Measurements from ENCODE around the gene ZNF354B.
"Not testable (repeated sequence)": the region's sequence is repeated elsewhere in the genome, so short reads cannot be mapped to it uniquely, and the experiment has no call there.

The ZNF354B gene

GRCh38 chr5:178859625-178860521 lies at the start of gene ZNF354B:
TSS of gene ZNF354B (plus strand) at chr5:178859953. CDS start at chr5:178861048, 1,095 bp downstream.
- H3K4me3 ChIP-seq (ENCODE audit: low read depth, low read length), result peak within 1 kb of the TSS; percentile 58

- no peak overlapping the region for H3K4me3 ChIP-seq (ENCODE audit: low read depth, low read length)
Observed at GRCh38 chr5:178817506-178817905, 42.2 kb upstream of the ZNF354B start.

DNA sequence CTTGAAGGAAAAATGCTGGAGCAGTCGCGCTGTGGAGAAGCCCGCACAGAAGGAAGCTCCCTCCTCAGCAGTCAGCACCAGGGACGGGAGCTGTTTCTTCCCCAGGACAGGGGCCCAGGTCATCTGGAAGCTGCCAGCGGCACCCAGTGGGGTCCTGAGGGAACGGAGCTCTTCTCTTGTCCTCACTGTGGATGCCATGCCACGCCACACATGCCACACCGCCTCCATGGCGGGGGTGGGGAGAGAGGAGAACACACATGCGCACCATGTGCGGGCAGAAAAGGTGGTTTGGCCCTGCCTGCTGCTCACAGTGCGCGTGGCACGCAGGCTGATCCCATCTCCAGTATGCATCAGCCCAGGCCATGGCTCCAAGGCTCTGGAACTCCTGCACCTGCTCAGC lies 41.7 kb upstream of the ZNF354B start:
- H3K4me3 ChIP-seq (ENCODE audit: low read depth, low read length), result no peak overlapping the region

- H3K4me3 ChIP-seq (ENCODE audit: low read depth, low read length), result no peak overlapping the region
Observed at GRCh38 chr5:178820001-178820400, 39.8 kb upstream of the ZNF354B start.

- H3K4me3 ChIP-seq (ENCODE audit: low read depth, low read length), result no peak overlapping the region
Observed at GRCh38 chr5:178825444-178825843, 34.3 kb upstream of the ZNF354B start.

DNA sequence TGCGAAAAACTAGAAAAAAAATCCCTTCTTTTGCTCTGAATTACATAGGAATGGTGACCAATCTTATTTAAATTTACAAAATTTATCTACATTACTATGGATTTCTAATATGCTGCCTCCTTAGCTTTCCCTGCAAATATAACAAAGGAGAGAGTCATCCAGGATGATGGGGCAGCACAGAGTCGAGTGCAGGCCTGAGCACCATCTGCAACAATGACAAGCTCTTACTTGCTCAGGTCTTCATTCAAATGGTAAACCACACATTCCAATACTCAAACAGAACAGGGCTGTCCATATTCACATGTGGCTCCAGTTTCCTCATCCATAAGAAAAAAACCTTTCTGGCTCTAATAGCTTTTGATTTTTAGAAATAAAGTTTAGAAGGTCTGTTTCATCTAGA lies 33.5 kb upstream of the ZNF354B start:
- H3K4me3 ChIP-seq (ENCODE audit: low read depth, low read length), result no peak overlapping the region

DNA sequence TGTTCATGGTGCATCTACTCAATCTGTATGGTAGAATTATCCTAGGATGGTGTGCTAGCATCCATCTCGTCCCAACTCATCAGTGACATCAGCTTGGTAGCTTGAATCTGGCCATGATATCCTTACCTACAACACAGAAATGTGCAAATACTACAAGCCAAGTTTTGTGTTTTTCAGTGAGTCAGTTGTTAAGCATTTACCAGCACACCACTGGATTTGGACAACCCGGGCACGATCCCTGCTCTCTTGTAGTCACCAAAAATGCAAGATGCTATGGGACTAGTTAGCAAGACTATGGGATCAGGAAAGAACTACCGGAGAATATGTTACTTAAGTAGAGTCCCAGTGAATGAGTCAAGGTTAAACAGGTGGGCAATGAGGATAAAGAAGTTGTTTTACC lies 32.1 kb upstream of the ZNF354B start:
- no peak overlapping the region for H3K4me3 ChIP-seq (ENCODE audit: low read depth, low read length)

DNA sequence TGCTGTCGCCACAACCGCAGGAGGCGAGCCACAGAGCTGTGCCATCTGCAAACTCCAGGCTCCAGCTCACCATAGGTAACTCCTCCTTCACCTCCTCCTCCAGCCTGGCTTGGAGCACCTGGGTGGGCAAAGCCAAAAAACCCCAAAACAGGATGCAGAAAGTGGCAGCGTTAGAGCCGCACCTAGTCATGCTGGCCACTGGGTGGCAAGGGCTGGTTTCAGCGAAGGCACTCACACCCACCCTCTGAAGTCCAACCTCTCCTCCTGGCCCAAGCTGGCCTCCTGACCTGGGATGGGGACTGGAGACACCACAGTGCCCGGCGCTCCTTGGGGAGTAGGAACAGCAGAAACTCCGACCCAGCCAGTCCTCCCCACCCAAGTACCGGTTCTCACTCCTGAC lies 28.7 kb upstream of the ZNF354B start:
- H3K4me3 ChIP-seq (ENCODE audit: low read depth, low read length), result no peak overlapping the region

DNA sequence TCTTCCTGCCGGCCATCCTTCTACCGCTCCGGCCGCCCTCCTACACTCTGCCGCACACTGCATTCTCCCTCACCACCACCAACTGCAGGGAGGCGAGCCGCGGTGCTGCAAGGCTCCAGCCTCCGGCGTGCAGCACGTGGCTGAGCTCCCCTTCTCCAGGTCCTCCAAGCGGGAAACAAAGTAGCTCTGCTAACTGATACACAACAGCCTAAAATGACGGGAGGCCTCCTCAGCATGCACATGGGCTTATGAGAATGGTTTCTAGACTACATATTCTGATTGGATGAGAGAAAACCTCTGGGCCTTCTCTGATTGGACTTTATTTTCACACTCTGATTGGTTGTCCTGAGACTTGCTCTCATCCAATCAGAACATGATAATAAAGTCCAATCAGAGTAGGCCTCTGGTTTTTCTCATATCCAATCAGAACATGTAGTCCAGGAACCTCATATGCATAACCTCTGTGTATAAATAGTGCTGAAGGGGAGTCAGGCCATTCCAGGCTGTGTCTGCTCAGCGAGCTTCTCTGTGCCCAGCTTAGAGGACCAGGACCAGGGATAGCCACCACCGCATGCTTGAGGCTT lies 27.0 kb upstream of the ZNF354B start:
- H3K4me3 ChIP-seq (ENCODE audit: low read depth, low read length), result no peak overlapping the region

DNA sequence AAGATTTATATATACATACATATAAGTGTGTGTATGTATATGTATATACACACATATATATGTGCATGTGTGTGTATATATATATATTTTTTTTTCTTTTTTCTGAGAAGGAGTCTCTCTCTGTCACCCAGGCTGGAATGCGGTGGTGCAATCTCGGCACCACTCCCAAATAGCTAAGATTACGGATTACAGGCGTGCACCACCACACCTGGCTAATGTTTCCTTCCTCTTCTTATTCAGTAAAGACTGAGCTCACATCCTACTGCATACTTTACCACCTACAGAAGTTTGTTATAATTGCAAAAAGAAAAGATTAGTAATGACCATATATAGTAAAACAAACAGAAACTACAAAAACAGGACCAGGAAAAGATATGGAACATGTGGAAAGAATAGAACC lies 23.1 kb upstream of the ZNF354B start:
- H3K4me3 ChIP-seq (ENCODE audit: low read depth, low read length), result no peak overlapping the region

GRCh38 chr5:178838695-178839318 lies 20.9 kb upstream of the ZNF354B start:
- H3K4me3 ChIP-seq (ENCODE audit: low read depth, low read length), result not testable (repeated sequence)

DNA sequence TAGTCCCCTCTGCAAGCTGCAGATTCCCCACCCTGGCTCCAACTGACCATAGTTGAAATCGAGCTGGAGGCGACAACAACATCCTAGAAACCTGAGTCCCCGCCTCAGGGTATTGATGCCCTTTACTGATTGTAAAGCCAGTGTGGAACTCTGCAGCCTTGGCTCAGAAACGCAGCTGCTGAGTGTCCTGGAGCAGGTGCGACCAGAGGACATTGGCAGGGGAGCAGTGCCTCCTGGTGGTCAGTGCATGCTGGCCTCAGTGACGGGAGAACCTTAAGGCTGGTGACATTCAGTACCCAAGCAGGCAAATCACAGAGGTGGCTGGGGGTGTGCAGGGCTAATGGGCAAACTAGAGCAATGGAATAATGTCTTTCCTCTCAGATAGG lies 20.4 kb upstream of the ZNF354B start:
- H3K4me3 ChIP-seq (ENCODE audit: low read depth, low read length), result no peak overlapping the region

DNA sequence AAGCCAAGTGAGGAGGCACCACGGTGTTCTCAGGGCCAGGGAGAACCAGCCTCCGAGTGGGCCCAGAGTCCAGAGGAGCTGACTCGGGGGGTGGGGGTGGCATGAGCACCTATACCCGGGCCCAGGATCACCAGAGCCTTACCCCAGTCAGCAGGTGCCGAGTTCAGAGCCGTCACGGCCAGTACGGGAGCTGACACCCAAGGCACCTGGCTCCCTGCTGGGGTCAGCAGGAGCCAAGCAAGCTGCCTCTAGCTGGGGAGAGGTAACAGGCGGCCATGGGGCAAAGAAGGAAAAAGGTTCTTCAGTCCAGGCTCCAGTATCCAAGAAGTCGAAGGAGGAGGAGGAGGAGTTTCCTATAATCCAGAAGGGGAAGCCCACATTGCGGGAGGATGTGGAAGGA lies 19.4 kb upstream of the ZNF354B start:
- not testable (repeated sequence) for H3K4me3 ChIP-seq (ENCODE audit: low read depth, low read length)

GRCh38 chr5:178849316-178849715 lies 10.4 kb upstream of the ZNF354B start:
- no peak overlapping the region for H3K4me3 ChIP-seq (ENCODE audit: low read depth, low read length)

GRCh38 chr5:178851951-178852350 lies 7.8 kb upstream of the ZNF354B start:
- no peak overlapping the region for H3K4me3 ChIP-seq (ENCODE audit: low read depth, low read length)

- no peak overlapping the region for H3K4me3 ChIP-seq (ENCODE audit: low read depth, low read length)
Observed at GRCh38 chr5:178854284-178854683, 5.5 kb upstream of the ZNF354B start.

- H3K4me3 ChIP-seq (ENCODE audit: low read depth, low read length), result peak overlapping the region; percentile 58
Observed at GRCh38 chr5:178860615-178861014, 862 bp downstream of the ZNF354B start.

- no peak overlapping the region for H3K4me3 ChIP-seq (ENCODE audit: low read depth, low read length)
Observed at GRCh38 chr5:178861627-178862026, 1.9 kb downstream of the ZNF354B start.

DNA sequence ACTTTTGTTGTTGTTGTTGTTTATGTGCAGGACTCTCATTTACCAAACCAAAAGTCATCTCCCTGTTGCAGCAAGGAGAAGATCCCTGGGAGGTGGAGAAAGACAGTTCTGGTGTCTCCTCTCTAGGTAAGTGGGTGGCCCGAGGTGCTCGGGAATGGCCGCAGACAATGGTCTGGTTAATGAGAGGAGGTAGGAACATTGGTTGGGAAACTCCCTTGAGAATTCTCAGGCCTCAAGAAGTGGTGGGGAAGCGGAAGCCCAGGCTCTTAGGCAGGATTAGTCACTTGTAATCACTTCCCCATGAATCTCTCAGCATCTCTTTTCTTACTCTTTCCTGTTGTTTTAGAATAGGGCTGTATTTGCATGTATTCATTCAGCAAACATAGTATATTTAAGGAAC lies 7.2 kb downstream of the ZNF354B start:
- no peak overlapping the region for H3K4me3 ChIP-seq (ENCODE audit: low read depth, low read length)

GRCh38 chr5:178869577-178869976 lies 9.8 kb downstream of the ZNF354B start:
- H3K4me3 ChIP-seq (ENCODE audit: low read depth, low read length), result no peak overlapping the region

DNA sequence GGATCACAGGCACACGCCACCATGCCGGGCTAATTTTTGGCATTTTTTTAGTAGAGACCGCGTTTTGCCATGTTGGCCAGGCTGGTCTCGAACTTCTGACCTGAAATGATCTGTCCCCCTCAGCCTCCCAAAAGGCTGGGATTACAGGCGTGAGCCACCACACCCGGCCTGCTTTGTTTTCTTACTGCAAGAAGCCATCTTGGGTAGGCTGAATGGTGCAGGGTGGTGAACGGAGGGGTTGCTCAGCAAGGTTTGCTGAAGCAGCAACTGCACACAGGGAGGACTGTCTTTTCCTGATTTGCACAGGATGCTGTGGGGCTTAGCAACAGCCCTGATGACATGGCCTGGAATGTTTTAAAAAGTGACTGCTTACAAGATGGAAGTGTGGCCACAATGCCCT lies 10.7 kb downstream of the ZNF354B start:
- H3K4me3 ChIP-seq (ENCODE audit: low read depth, low read length), result no peak overlapping the region

- H3K4me3 ChIP-seq (ENCODE audit: low read depth, low read length), result no peak overlapping the region
Observed at GRCh38 chr5:178872302-178872701, 12.5 kb downstream of the ZNF354B start.

All from iPS-11a (cell line).